ENCODE measurements around the gene LCMT1. TPM values are rescaled to one million over a fixed set of nuclear protein-coding genes. Genes with fewer than 3 reads are reported as not detected.

LCMT1 gene
- total and polyA plus RNA-seq, 4 donors = 21.0 to 34.8 (median 31.0) TPM

GRCh38 chr16:25114121-25114520, 2.6 kb downstream of the LCMT1 start:
- H3K4me3 ChIP-seq = no peak overlapping the region
- 93 to 95% methylated on average over 1 of the region's 1 CpG for WGBS, 2 donors
- DNase-seq (no peak), ATAC-seq (ENCODE audit: insufficient read depth, low FRiP score) (no peak)
- no peaks in the 10 kb centered on the region for H3K9me3 ChIP-seq (ENCODE audit: control insufficient read depth in 4 of 4, insufficient read depth in 3 of 4, low read length in 3 of 4)
- H3K27ac ChIP-seq (ENCODE audit: low read depth in 1 of 2, low read length in 1 of 2) = no peak overlapping the region
- no peak for TF ChIP-seq CTCF (IDR thresholded peaks at IDR 0.05; ENCODE audit: control extremely low read depth, extremely low read depth)
- H3K4me1 ChIP-seq (ENCODE audit: control insufficient read depth in 5 of 5, insufficient read depth in 5 of 5, low read length in 5 of 5) = peaks cover 0 to 24% (median 6%) of the 10 kb centered on the region in 5 donors
- peaks cover 4 to 10% (median 6%) of the 10 kb centered on the region in 4 donors for H3K36me3 ChIP-seq (ENCODE audit: control insufficient read depth in 4 of 4, insufficient read depth in 4 of 4, low read length in 4 of 4)
- H3K9ac ChIP-seq (ENCODE audit: insufficient read depth in 1 of 2, low read length in 2 of 2) = no peak overlapping the region
- H3K27me3 ChIP-seq (ENCODE audit: control insufficient read depth in 3 of 3, insufficient read depth in 3 of 3, low read length in 2 of 3) = no peaks in the 10 kb centered on the region

- Histone ChIP-seq H3K27me3 (ENCODE audit: control insufficient read depth in 3 of 3, insufficient read depth in 3 of 3, low read length in 2 of 3) (no peaks in the 10 kb centered on the region), H3K9me3 (ENCODE audit: control insufficient read depth in 4 of 4, insufficient read depth in 3 of 4, low read length in 3 of 4) (no peaks in the 10 kb centered on the region), H3K4me3 (no peak overlapping the region), H3K9ac (ENCODE audit: insufficient read depth in 1 of 2, low read length in 2 of 2) (no peak overlapping the region), H3K4me1 (ENCODE audit: control insufficient read depth in 5 of 5, insufficient read depth in 5 of 5, low read length in 5 of 5) (peaks cover 0 to 1% (median 0%) of the 10 kb centered on the region in 5 donors), H3K36me3 (ENCODE audit: control insufficient read depth in 4 of 4, insufficient read depth in 4 of 4, low read length in 4 of 4) (peaks cover 4 to 10% (median 8%) of the 10 kb centered on the region in 4 donors), H3K27ac (ENCODE audit: low read depth in 1 of 2, low read length in 1 of 2) (no peak overlapping the region)
- TF ChIP-seq CTCF (IDR thresholded peaks at IDR 0.05; ENCODE audit: control extremely low read depth, extremely low read depth) = no peak
- 71 to 81% methylated on average over 14 of the region's 14 CpGs for WGBS, 2 donors
- DNase-seq (no peak), ATAC-seq (ENCODE audit: insufficient read depth, low FRiP score) (no peak)
Measured at GRCh38 chr16:25118851-25119578, 7.5 kb downstream of the LCMT1 start.

- ATAC-seq (ENCODE audit: insufficient read depth, low FRiP score) (no peak), DNase-seq (no peak)
- no peaks in the 10 kb centered on the region for H3K27me3 ChIP-seq (ENCODE audit: control insufficient read depth in 3 of 3, insufficient read depth in 3 of 3, low read length in 2 of 3)
- TF ChIP-seq CTCF (IDR thresholded peaks at IDR 0.05; ENCODE audit: control extremely low read depth, extremely low read depth) = no peak
- H3K9ac ChIP-seq (ENCODE audit: insufficient read depth in 1 of 2, low read length in 2 of 2) = no peak overlapping the region
- H3K4me1 ChIP-seq (ENCODE audit: control insufficient read depth in 5 of 5, insufficient read depth in 5 of 5, low read length in 5 of 5) = peaks cover 0 to 1% (median 0%) of the 10 kb centered on the region in 5 donors
- no peak overlapping the region for H3K27ac ChIP-seq (ENCODE audit: low read depth in 1 of 2, low read length in 1 of 2)
- 84 to 92% methylated on average over 6 of the region's 6 CpGs for WGBS, 2 donors
- no peaks in the 10 kb centered on the region for H3K9me3 ChIP-seq (ENCODE audit: control insufficient read depth in 4 of 4, insufficient read depth in 3 of 4, low read length in 3 of 4)
- no peak overlapping the region for H3K4me3 ChIP-seq
- peaks cover 0 to 6% (median 2%) of the 10 kb centered on the region in 4 donors for H3K36me3 ChIP-seq (ENCODE audit: control insufficient read depth in 4 of 4, insufficient read depth in 4 of 4, low read length in 4 of 4)
Measured at GRCh38 chr16:25121824-25122600, 10.5 kb downstream of the LCMT1 start.

Data from lung (tissue), 12 donors.